ENCODE measurements around the gene FGL2.

DNA sequence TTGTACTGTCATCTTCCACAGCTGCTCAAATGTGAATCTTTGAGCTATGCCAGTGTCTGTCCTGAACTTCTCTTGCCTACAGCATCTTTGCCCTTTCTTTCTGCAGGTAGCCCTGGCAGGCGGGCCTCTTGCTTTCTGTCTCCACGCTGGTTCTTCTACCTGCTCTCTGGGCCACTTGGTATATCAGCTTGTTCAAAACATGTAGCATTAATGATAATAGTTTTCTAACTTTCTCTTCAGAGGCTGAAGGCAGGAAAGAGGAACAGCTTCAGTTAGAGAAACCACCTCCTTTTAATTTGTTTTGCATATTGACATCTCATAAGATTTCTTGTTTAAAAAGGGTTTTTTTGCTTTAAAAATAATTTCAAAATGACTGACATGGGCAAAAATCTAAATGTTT lies 923 bp upstream of the FGL2 start:
- TF ChIP-seq, protein P1, sequence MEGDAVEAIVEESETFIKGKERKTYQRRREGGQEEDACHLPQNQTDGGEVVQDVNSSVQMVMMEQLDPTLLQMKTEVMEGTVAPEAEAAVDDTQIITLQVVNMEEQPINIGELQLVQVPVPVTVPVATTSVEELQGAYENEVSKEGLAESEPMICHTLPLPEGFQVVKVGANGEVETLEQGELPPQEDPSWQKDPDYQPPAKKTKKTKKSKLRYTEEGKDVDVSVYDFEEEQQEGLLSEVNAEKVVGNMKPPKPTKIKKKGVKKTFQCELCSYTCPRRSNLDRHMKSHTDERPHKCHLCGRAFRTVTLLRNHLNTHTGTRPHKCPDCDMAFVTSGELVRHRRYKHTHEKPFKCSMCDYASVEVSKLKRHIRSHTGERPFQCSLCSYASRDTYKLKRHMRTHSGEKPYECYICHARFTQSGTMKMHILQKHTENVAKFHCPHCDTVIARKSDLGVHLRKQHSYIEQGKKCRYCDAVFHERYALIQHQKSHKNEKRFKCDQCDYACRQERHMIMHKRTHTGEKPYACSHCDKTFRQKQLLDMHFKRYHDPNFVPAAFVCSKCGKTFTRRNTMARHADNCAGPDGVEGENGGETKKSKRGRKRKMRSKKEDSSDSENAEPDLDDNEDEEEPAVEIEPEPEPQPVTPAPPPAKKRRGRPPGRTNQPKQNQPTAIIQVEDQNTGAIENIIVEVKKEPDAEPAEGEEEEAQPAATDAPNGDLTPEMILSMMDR (IDR thresholded peaks at IDR 0.05; ENCODE audit: low read depth, low read length, poor library complexity, severe bottlenecking), result no peak
- no peak for TF ChIP-seq EZH2phosphoT487 (IDR thresholded peaks at IDR 0.05; ENCODE audit: borderline replicate concordance, low read length)
